ENCODE results near the gene CGB1. TPM values are rescaled to one million over a fixed set of nuclear protein-coding genes. Genes with fewer than 3 reads are reported as not detected.
"Not testable (repeated sequence)": the region's sequence is repeated elsewhere in the genome, so short reads cannot be mapped to it uniquely, and the experiment has no call there.

CGB1 gene
- polyA plus RNA-seq, 1 of the 3 experiments (the other 2 are of a cell fraction): not detected

- H3K4me3 ChIP-seq (ENCODE audit: low read depth in 2 of 2, low read length in 1 of 2); H3K9ac ChIP-seq; H4K20me1 ChIP-seq (ENCODE audit: insufficient read depth); H2AFZ ChIP-seq (ENCODE audit: low read depth); H3K4me2 ChIP-seq; H3K36me3 ChIP-seq (replicated peaks in 1 of 2; ENCODE audit: control insufficient read depth in 1 of 2, insufficient read depth in 2 of 2, low read length in 1 of 2); DNase-seq; CTCF ChIA-PET; POLR2A ChIA-PET; H3K9me3 ChIP-seq; H3K9me2 ChIP-seq; H3K27me3 ChIP-seq (ENCODE audit: insufficient read depth); H3K79me2 ChIP-seq (ENCODE audit: insufficient read depth): not testable (repeated sequence)
- Histone ChIP-seq H3F3A (replicated peaks; ENCODE audit: insufficient read depth) (peaks cover 12% of the 10 kb centered on the region), H3K4me1 (ENCODE audit: control insufficient read depth in 1 of 2, insufficient read depth in 2 of 2, low read depth in 1 of 2, low read length in 1 of 2) (peaks cover 5 to 11% of the 10 kb centered on the region in 2 experiments; a peak in 1 of 4 replicates), H3K27ac (ENCODE audit: low read depth in 2 of 2, low read length in 1 of 2) (peak overlapping the region in 1 of 2 experiments; percentile 27; a peak in 1 of 4 replicates)
- WGBS (ENCODE audit: low lambda C conversion rate): 82% methylated on average over 3 of the region's 6 CpGs
Measured at GRCh38 chr19:49025088-49025487, 11.6 kb downstream of the CGB1 start.

GRCh38 chr19:49024233-49024632, 12.5 kb downstream of the CGB1 start, which contains the start of gene CGB3:
CGB3 (minus strand) TSS chr19:49024333; CDS start chr19:49023971, 362 bp downstream.
- H3K9me2 ChIP-seq; H3K4me3 ChIP-seq (ENCODE audit: low read depth in 2 of 2, low read length in 1 of 2); H4K20me1 ChIP-seq (ENCODE audit: insufficient read depth); DNase-seq; H3K4me2 ChIP-seq; H3K79me2 ChIP-seq (ENCODE audit: insufficient read depth); H2AFZ ChIP-seq (ENCODE audit: low read depth); H3K27me3 ChIP-seq (ENCODE audit: insufficient read depth); H3K36me3 ChIP-seq (replicated peaks in 1 of 2; ENCODE audit: control insufficient read depth in 1 of 2, insufficient read depth in 2 of 2, low read length in 1 of 2); POLR2A ChIA-PET; H3K9ac ChIP-seq; CTCF ChIA-PET; H3K9me3 ChIP-seq: not testable (repeated sequence)
- H3K4me1 ChIP-seq (ENCODE audit: control insufficient read depth in 1 of 2, insufficient read depth in 2 of 2, low read depth in 1 of 2, low read length in 1 of 2): peaks cover 0 to 13% of the 10 kb centered on the region in 2 experiments; a peak in 1 of 4 replicates
- 71% methylated on average over 5 of the region's 15 CpGs for WGBS (ENCODE audit: low lambda C conversion rate)
- peaks cover 15% of the 10 kb centered on the region for H3F3A ChIP-seq (replicated peaks; ENCODE audit: insufficient read depth)
- H3K27ac ChIP-seq (ENCODE audit: low read depth in 2 of 2, low read length in 1 of 2): peak within 1 kb of the TSS in 1 of 2 experiments; percentile 27; a peak in 1 of 4 replicates

GRCh38 chr19:49022116-49022515, 14.6 kb downstream of the CGB1 start:
- Histone ChIP-seq H3F3A (replicated peaks; ENCODE audit: insufficient read depth) (peaks cover 17% of the 10 kb centered on the region), H3K36me3 (replicated peaks in 1 of 2; ENCODE audit: control insufficient read depth in 1 of 2, insufficient read depth in 2 of 2, low read length in 1 of 2) (no peaks in the 10 kb centered on the region), H3K27ac (ENCODE audit: low read depth in 2 of 2, low read length in 1 of 2) (no peak overlapping the region), H3K9ac (no peak overlapping the region), H3K4me3 (ENCODE audit: low read depth in 2 of 2, low read length in 1 of 2) (no peak overlapping the region), H3K4me2 (no peak overlapping the region), H4K20me1 (ENCODE audit: insufficient read depth) (no peaks in the 10 kb centered on the region), H3K4me1 (ENCODE audit: control insufficient read depth in 1 of 2, insufficient read depth in 2 of 2, low read depth in 1 of 2, low read length in 1 of 2) (peaks cover 0 to 34% of the 10 kb centered on the region in 2 experiments; a peak in 1 of 4 replicates), H3K79me2 (ENCODE audit: insufficient read depth) (no peaks in the 10 kb centered on the region), H3K27me3 (ENCODE audit: insufficient read depth) (no peaks in the 10 kb centered on the region), H3K9me2 (no peaks in the 10 kb centered on the region), H2AFZ (ENCODE audit: low read depth) (no peak overlapping the region), H3K9me3 (no peaks in the 10 kb centered on the region)
- CTCF ChIA-PET: interaction anchor here (0.9 to 1.2 kb wide), 2 partner anchors 23 to 29 kb away, joined by 3 to 4 read pairs; partner anchors contain the start of genes GYS1 and RUVBL2
- POLR2A ChIA-PET: no interaction called here
- 90% methylated on average over 9 of the region's 9 CpGs for WGBS (ENCODE audit: low lambda C conversion rate)
- TF ChIP-seq TAF1 (IDR thresholded peaks at IDR 0.05; ENCODE audit: borderline replicate concordance, low read depth, low read length) (no peak), GABPA (IDR thresholded peaks at IDR 0.05; ENCODE audit: low read depth) (no peak), FOXJ3 (CRISPR knock-in tag; IDR thresholded peaks at IDR 0.05) (no peak), RFX5 (IDR thresholded peaks at IDR 0.05; ENCODE audit: low read length) (no peak), EP300 (IDR thresholded peaks at IDR 0.05; ENCODE audit: borderline replicate concordance in 1 of 2, low read depth in 1 of 2, low read length in 1 of 2) (no peak), SIN3A (IDR thresholded peaks at IDR 0.05; ENCODE audit: borderline replicate concordance, low read depth, low read length) (no peak), MXI1 (IDR thresholded peaks at IDR 0.05; ENCODE audit: low read depth, low read length) (no peak), CTCF (IDR thresholded peaks at IDR 0.05) (no peak), PBX3 (IDR thresholded peaks at IDR 0.05) (no peak), TCF12 (IDR thresholded peaks at IDR 0.05) (no peak), USF2 (IDR thresholded peaks at IDR 0.05; ENCODE audit: borderline replicate concordance, low read depth, low read length) (no peak), RXRA (IDR thresholded peaks at IDR 0.05; ENCODE audit: borderline replicate concordance, low read depth) (no peak), POLR2AphosphoS5 (IDR thresholded peaks at IDR 0.05; ENCODE audit: low read depth, low read length) (no peak), FOXM1 (IDR thresholded peaks at IDR 0.05; ENCODE audit: low read depth) (no peak)
- DNase-seq: no peak

All from SK-N-SH (cell line).